ENCODE results near the gene MRGPRG.

The MRGPRG gene

GRCh38 chr11:3200388-3201111, 18.1 kb downstream of the MRGPRG start:
- WGBS, 2 experiments: 89 to 93% methylated on average over 10 of the region's 12 CpGs
- H3K4me1 ChIP-seq (ENCODE audit: control insufficient read depth, insufficient read depth, low read length): peaks cover 10% of the 10 kb centered on the region
- no peak overlapping the region for H3K27ac ChIP-seq (ENCODE audit: insufficient read depth, low read depth, low read length, poor library complexity, severe bottlenecking)
- H3K9me3 ChIP-seq (ENCODE audit: control insufficient read depth, low read length): no peaks in the 10 kb centered on the region
- no peaks in the 10 kb centered on the region for H3K36me3 ChIP-seq (ENCODE audit: control insufficient read depth, insufficient read depth, low read length)
- peaks cover 42% of the 10 kb centered on the region for H3K27me3 ChIP-seq (ENCODE audit: control insufficient read depth, insufficient read depth, low read length, poor library complexity, severe bottlenecking)
- no peak overlapping the region for H3K4me3 ChIP-seq (ENCODE audit: insufficient read depth, low read depth, low read length)

GRCh38 chr11:3199537-3200295, 18.9 kb downstream of the MRGPRG start:
- Histone ChIP-seq H3K27me3 (ENCODE audit: control insufficient read depth, insufficient read depth, low read length, poor library complexity, severe bottlenecking) (peaks cover 34% of the 10 kb centered on the region), H3K36me3 (ENCODE audit: control insufficient read depth, insufficient read depth, low read length) (no peaks in the 10 kb centered on the region), H3K4me1 (ENCODE audit: control insufficient read depth, insufficient read depth, low read length) (peaks cover 10% of the 10 kb centered on the region), H3K27ac (ENCODE audit: insufficient read depth, low read depth, low read length, poor library complexity, severe bottlenecking) (no peak overlapping the region), H3K4me3 (ENCODE audit: insufficient read depth, low read depth, low read length) (no peak overlapping the region), H3K9me3 (ENCODE audit: control insufficient read depth, low read length) (no peaks in the 10 kb centered on the region)
- 88 to 89% methylated on average over 19 of the region's 19 CpGs for WGBS, 2 experiments

- H3K4me3 ChIP-seq (ENCODE audit: insufficient read depth, low read depth, low read length): no peak overlapping the region
- H3K27me3 ChIP-seq (ENCODE audit: control insufficient read depth, insufficient read depth, low read length, poor library complexity, severe bottlenecking): peaks cover 25% of the 10 kb centered on the region
- H3K4me1 ChIP-seq (ENCODE audit: control insufficient read depth, insufficient read depth, low read length): peaks cover 10% of the 10 kb centered on the region
- H3K27ac ChIP-seq (ENCODE audit: insufficient read depth, low read depth, low read length, poor library complexity, severe bottlenecking): no peak overlapping the region
- no peaks in the 10 kb centered on the region for H3K9me3 ChIP-seq (ENCODE audit: control insufficient read depth, low read length)
- H3K36me3 ChIP-seq (ENCODE audit: control insufficient read depth, insufficient read depth, low read length): no peaks in the 10 kb centered on the region
- WGBS, 2 experiments: 95% methylated on average over 15 of the region's 15 CpGs
Observed at GRCh38 chr11:3198815-3199214, 19.8 kb downstream of the MRGPRG start.

GRCh38 chr11:3197878-3198528, 20.6 kb downstream of the MRGPRG start:
- Histone ChIP-seq H3K27me3 (ENCODE audit: control insufficient read depth, insufficient read depth, low read length, poor library complexity, severe bottlenecking) (peaks cover 17% of the 10 kb centered on the region), H3K27ac (ENCODE audit: insufficient read depth, low read depth, low read length, poor library complexity, severe bottlenecking) (no peak overlapping the region), H3K4me3 (ENCODE audit: insufficient read depth, low read depth, low read length) (no peak overlapping the region), H3K36me3 (ENCODE audit: control insufficient read depth, insufficient read depth, low read length) (no peaks in the 10 kb centered on the region), H3K9me3 (ENCODE audit: control insufficient read depth, low read length) (no peaks in the 10 kb centered on the region), H3K4me1 (ENCODE audit: control insufficient read depth, insufficient read depth, low read length) (peaks cover 12% of the 10 kb centered on the region)
- 78 to 80% methylated on average over 8 of the region's 8 CpGs for WGBS, 2 experiments

GRCh38 chr11:3197044-3197695, 21.4 kb downstream of the MRGPRG start:
- no peak overlapping the region for H3K4me3 ChIP-seq (ENCODE audit: insufficient read depth, low read depth, low read length)
- WGBS, 2 experiments: 92% methylated on average over 11 of the region's 11 CpGs
- peaks cover 9% of the 10 kb centered on the region for H3K27me3 ChIP-seq (ENCODE audit: control insufficient read depth, insufficient read depth, low read length, poor library complexity, severe bottlenecking)
- H3K4me1 ChIP-seq (ENCODE audit: control insufficient read depth, insufficient read depth, low read length): peaks cover 6% of the 10 kb centered on the region
- no peaks in the 10 kb centered on the region for H3K36me3 ChIP-seq (ENCODE audit: control insufficient read depth, insufficient read depth, low read length)
- no peak overlapping the region for H3K27ac ChIP-seq (ENCODE audit: insufficient read depth, low read depth, low read length, poor library complexity, severe bottlenecking)
- no peaks in the 10 kb centered on the region for H3K9me3 ChIP-seq (ENCODE audit: control insufficient read depth, low read length)

GRCh38 chr11:3196161-3197043, 22.2 kb downstream of the MRGPRG start:
- no peaks in the 10 kb centered on the region for H3K36me3 ChIP-seq (ENCODE audit: control insufficient read depth, insufficient read depth, low read length)
- no peaks in the 10 kb centered on the region for H3K9me3 ChIP-seq (ENCODE audit: control insufficient read depth, low read length)
- peaks cover 1% of the 10 kb centered on the region for H3K27me3 ChIP-seq (ENCODE audit: control insufficient read depth, insufficient read depth, low read length, poor library complexity, severe bottlenecking)
- H3K4me3 ChIP-seq (ENCODE audit: insufficient read depth, low read depth, low read length): no peak overlapping the region
- 79 to 82% methylated on average over 23 of the region's 23 CpGs for WGBS, 2 experiments
- no peak overlapping the region for H3K27ac ChIP-seq (ENCODE audit: insufficient read depth, low read depth, low read length, poor library complexity, severe bottlenecking)
- peaks cover 6% of the 10 kb centered on the region for H3K4me1 ChIP-seq (ENCODE audit: control insufficient read depth, insufficient read depth, low read length)

GRCh38 chr11:3195251-3196160, 23.1 kb downstream of the MRGPRG start:
- no peaks in the 10 kb centered on the region for H3K9me3 ChIP-seq (ENCODE audit: control insufficient read depth, low read length)
- H3K36me3 ChIP-seq (ENCODE audit: control insufficient read depth, insufficient read depth, low read length): no peaks in the 10 kb centered on the region
- H3K27ac ChIP-seq (ENCODE audit: insufficient read depth, low read depth, low read length, poor library complexity, severe bottlenecking): no peak overlapping the region
- no peaks in the 10 kb centered on the region for H3K27me3 ChIP-seq (ENCODE audit: control insufficient read depth, insufficient read depth, low read length, poor library complexity, severe bottlenecking)
- 83 to 84% methylated on average over 22 of the region's 22 CpGs for WGBS, 2 experiments
- H3K4me3 ChIP-seq (ENCODE audit: insufficient read depth, low read depth, low read length): no peak overlapping the region
- H3K4me1 ChIP-seq (ENCODE audit: control insufficient read depth, insufficient read depth, low read length): peaks cover 6% of the 10 kb centered on the region

GRCh38 chr11:3194016-3194816, 24.4 kb downstream of the MRGPRG start:
- WGBS, 2 experiments: 90 to 92% methylated on average over 12 of the region's 12 CpGs
- Histone ChIP-seq H3K4me3 (ENCODE audit: insufficient read depth, low read depth, low read length) (no peak overlapping the region), H3K27me3 (ENCODE audit: control insufficient read depth, insufficient read depth, low read length, poor library complexity, severe bottlenecking) (no peaks in the 10 kb centered on the region), H3K9me3 (ENCODE audit: control insufficient read depth, low read length) (no peaks in the 10 kb centered on the region), H3K36me3 (ENCODE audit: control insufficient read depth, insufficient read depth, low read length) (no peaks in the 10 kb centered on the region), H3K4me1 (ENCODE audit: control insufficient read depth, insufficient read depth, low read length) (peaks cover 11% of the 10 kb centered on the region), H3K27ac (ENCODE audit: insufficient read depth, low read depth, low read length, poor library complexity, severe bottlenecking) (no peak overlapping the region)
